CD4-positive, alpha-beta T cell treated with Interferon gamma for 1 hour (primary cell): ENCODE results near the gene PLXNA2.

Source experiments
- DNase-seq: peaks from one replicate; pipeline ENCODE4 v3.0.0-alpha.2; 2020

PLXNA2 gene

GRCh38 chr1:208038303-208038702 lies 205.9 kb downstream of the PLXNA2 start:
- no peak for DNase-seq

- no peak for DNase-seq
These were observed 207.0 kb downstream of the PLXNA2 start for GRCh38 chr1:208036918-208037766.

GRCh38 chr1:208036106-208036808 lies 207.9 kb downstream of the PLXNA2 start:
- no peak for DNase-seq

- no peak for DNase-seq
These were observed 210.0 kb downstream of the PLXNA2 start for GRCh38 chr1:208034135-208034534.

- DNase-seq = no peak
These were observed 210.9 kb downstream of the PLXNA2 start for GRCh38 chr1:208033236-208033635.

GRCh38 chr1:208031932-208032320 lies 212.3 kb downstream of the PLXNA2 start:
- no peak for DNase-seq

- no peak for DNase-seq
These were observed 212.8 kb downstream of the PLXNA2 start for GRCh38 chr1:208031316-208031931.

GRCh38 chr1:208030288-208031091 lies 213.7 kb downstream of the PLXNA2 start:
- no peak for DNase-seq

- no peak for DNase-seq
These were observed 214.6 kb downstream of the PLXNA2 start for GRCh38 chr1:208029381-208030287.

- DNase-seq = no peak
These were observed 215.7 kb downstream of the PLXNA2 start for GRCh38 chr1:208028526-208028925.

GRCh38 chr1:208027861-208028260 lies 216.3 kb downstream of the PLXNA2 start:
- DNase-seq = no peak

GRCh38 chr1:208026880-208027438 lies 217.2 kb downstream of the PLXNA2 start:
- no peak for DNase-seq

GRCh38 chr1:208025031-208025430 lies 219.2 kb downstream of the PLXNA2 start:
- DNase-seq = no peak

GRCh38 chr1:208024406-208024805 lies 219.8 kb downstream of the PLXNA2 start:
- no peak for DNase-seq

GRCh38 chr1:208019257-208019656 lies 224.9 kb downstream of the PLXNA2 start:
- DNase-seq = no peak

- no peak for DNase-seq
These were observed 228.9 kb downstream of the PLXNA2 start for GRCh38 chr1:208015255-208015654.

- DNase-seq = no peak
These were observed 231.0 kb downstream of the PLXNA2 start for GRCh38 chr1:208013210-208013609.

GRCh38 chr1:208012721-208013120 lies 231.5 kb downstream of the PLXNA2 start:
- no peak for DNase-seq

- no peak for DNase-seq
These were observed 233.6 kb downstream of the PLXNA2 start for GRCh38 chr1:208010487-208011071.

- DNase-seq = no peak
These were observed 234.3 kb downstream of the PLXNA2 start for GRCh38 chr1:208009706-208010444.
